ENCODE data around the gene COQ8A. TPM values are rescaled to one million over a fixed set of nuclear protein-coding genes. Genes with fewer than 3 reads are reported as not detected.

Gene COQ8A
- total and polyA plus RNA-seq, 2 experiments from 2014 or later = 8.3 to 8.7 TPM

GRCh38 chr1:226948480-226948879 lies 8.4 kb downstream of the COQ8A start:
- Histone ChIP-seq H3K9ac (no peak overlapping the region), H3K27ac (no peak overlapping the region), H3K9me2 (ENCODE audit: insufficient read depth) (no peaks in the 10 kb centered on the region), H3K9me3 (ENCODE audit: low read depth) (no peaks in the 10 kb centered on the region), H3K4me3 (no peak overlapping the region), H2AFZ (no peak overlapping the region), H3K27me3 (replicated peaks; ENCODE audit: insufficient read depth) (no peaks in the 10 kb centered on the region), H3K79me2 (ENCODE audit: insufficient read depth) (no peaks in the 10 kb centered on the region), H3K36me3 (ENCODE audit: low read depth) (no peaks in the 10 kb centered on the region), H4K20me1 (ENCODE audit: insufficient read depth) (no peaks in the 10 kb centered on the region), H3F3A (ENCODE audit: insufficient read depth) (no peaks in the 10 kb centered on the region), H3K4me1 (ENCODE audit: insufficient read depth) (no peaks in the 10 kb centered on the region), H3K4me2 (ENCODE audit: unreplicated experiment) (no peak overlapping the region)
- no peak for DNase-seq
- TF ChIP-seq EZH2 (IDR thresholded peaks at IDR 0.05; ENCODE audit: insufficient read depth, poor library complexity, severe bottlenecking) = no peak
- TF ChIP-seq EZH2phosphoT487 (IDR thresholded peaks at IDR 0.05; ENCODE audit: insufficient read depth, low read depth) = no peak
- WGBS, 2 experiments (ENCODE audit: low coverage in 1 of 2, low lambda C conversion rate in 2 of 2, missing lambda C conversion rate in 2 of 2) = 88 to 89% methylated on average over 6 of the region's 6 CpGs
- in situ Hi-C loops (cut with MboI) = no loop called here

- H3K9me2 ChIP-seq (ENCODE audit: insufficient read depth) = no peaks in the 10 kb centered on the region
- H3K4me3 ChIP-seq = no peak overlapping the region
- no peaks in the 10 kb centered on the region for H3K4me1 ChIP-seq (ENCODE audit: insufficient read depth)
- no peaks in the 10 kb centered on the region for H3K9me3 ChIP-seq (ENCODE audit: low read depth)
- no peak overlapping the region for H2AFZ ChIP-seq
- no peaks in the 10 kb centered on the region for H3F3A ChIP-seq (ENCODE audit: insufficient read depth)
- in situ Hi-C loops (cut with MboI) = no loop called here
- DNase-seq = no peak
- no peaks in the 10 kb centered on the region for H4K20me1 ChIP-seq (ENCODE audit: insufficient read depth)
- H3K36me3 ChIP-seq (ENCODE audit: low read depth) = no peaks in the 10 kb centered on the region
- H3K27me3 ChIP-seq (replicated peaks; ENCODE audit: insufficient read depth) = no peaks in the 10 kb centered on the region
- WGBS, 2 experiments (ENCODE audit: low coverage in 1 of 2, low lambda C conversion rate in 2 of 2, missing lambda C conversion rate in 2 of 2) = 87 to 89% methylated on average over 15 of the region's 15 CpGs
- no peaks in the 10 kb centered on the region for H3K79me2 ChIP-seq (ENCODE audit: insufficient read depth)
- H3K4me2 ChIP-seq (ENCODE audit: unreplicated experiment) = no peak overlapping the region
- no peak overlapping the region for H3K9ac ChIP-seq
- no peak for TF ChIP-seq EZH2 (IDR thresholded peaks at IDR 0.05; ENCODE audit: insufficient read depth, poor library complexity, severe bottlenecking)
- TF ChIP-seq EZH2phosphoT487 (IDR thresholded peaks at IDR 0.05; ENCODE audit: insufficient read depth, low read depth) = no peak
- H3K27ac ChIP-seq = no peak overlapping the region
These were observed 8.9 kb downstream of the COQ8A start for GRCh38 chr1:226948996-226949395.

- no peak overlapping the region for H3K4me2 ChIP-seq (ENCODE audit: unreplicated experiment)
- no peak overlapping the region for H2AFZ ChIP-seq
- H3K4me3 ChIP-seq = no peak overlapping the region
- no peaks in the 10 kb centered on the region for H4K20me1 ChIP-seq (ENCODE audit: insufficient read depth)
- no peaks in the 10 kb centered on the region for H3F3A ChIP-seq (ENCODE audit: insufficient read depth)
- H3K27ac ChIP-seq = no peak overlapping the region
- no peaks in the 10 kb centered on the region for H3K27me3 ChIP-seq (replicated peaks; ENCODE audit: insufficient read depth)
- no peaks in the 10 kb centered on the region for H3K79me2 ChIP-seq (ENCODE audit: insufficient read depth)
- no peak overlapping the region for H3K9ac ChIP-seq
- no peaks in the 10 kb centered on the region for H3K36me3 ChIP-seq (ENCODE audit: low read depth)
- TF ChIP-seq EZH2 (IDR thresholded peaks at IDR 0.05; ENCODE audit: insufficient read depth, poor library complexity, severe bottlenecking) = no peak
- no peak for TF ChIP-seq EZH2phosphoT487 (IDR thresholded peaks at IDR 0.05; ENCODE audit: insufficient read depth, low read depth)
- H3K4me1 ChIP-seq (ENCODE audit: insufficient read depth) = no peaks in the 10 kb centered on the region
- H3K9me3 ChIP-seq (ENCODE audit: low read depth) = no peaks in the 10 kb centered on the region
- DNase-seq = no peak
- WGBS, 2 experiments (ENCODE audit: low coverage in 1 of 2, low lambda C conversion rate in 2 of 2, missing lambda C conversion rate in 2 of 2) = 88 to 91% methylated on average over 3 of the region's 3 CpGs
- no peaks in the 10 kb centered on the region for H3K9me2 ChIP-seq (ENCODE audit: insufficient read depth)
- in situ Hi-C loops (cut with MboI) = no loop called here
These were observed 9.3 kb downstream of the COQ8A start for GRCh38 chr1:226949401-226949800.

GRCh38 chr1:226950316-226950715 lies 10.2 kb downstream of the COQ8A start:
- H3K9me2 ChIP-seq (ENCODE audit: insufficient read depth) = no peaks in the 10 kb centered on the region
- no peaks in the 10 kb centered on the region for H4K20me1 ChIP-seq (ENCODE audit: insufficient read depth)
- H3K79me2 ChIP-seq (ENCODE audit: insufficient read depth) = no peaks in the 10 kb centered on the region
- no peaks in the 10 kb centered on the region for H3F3A ChIP-seq (ENCODE audit: insufficient read depth)
- H3K36me3 ChIP-seq (ENCODE audit: low read depth) = no peaks in the 10 kb centered on the region
- no peaks in the 10 kb centered on the region for H3K4me1 ChIP-seq (ENCODE audit: insufficient read depth)
- DNase-seq = no peak
- H3K27ac ChIP-seq = no peak overlapping the region
- no peak overlapping the region for H3K4me2 ChIP-seq (ENCODE audit: unreplicated experiment)
- no peak overlapping the region for H3K9ac ChIP-seq
- no peak overlapping the region for H2AFZ ChIP-seq
- no peaks in the 10 kb centered on the region for H3K27me3 ChIP-seq (replicated peaks; ENCODE audit: insufficient read depth)
- no peaks in the 10 kb centered on the region for H3K9me3 ChIP-seq (ENCODE audit: low read depth)
- 68 to 83% methylated on average over 1 of the region's 1 CpG for WGBS, 2 experiments (ENCODE audit: low coverage in 1 of 2, low lambda C conversion rate in 2 of 2, missing lambda C conversion rate in 2 of 2)
- in situ Hi-C loops (cut with MboI) = no loop called here
- TF ChIP-seq EZH2phosphoT487 (IDR thresholded peaks at IDR 0.05; ENCODE audit: insufficient read depth, low read depth) (no peak), EZH2 (IDR thresholded peaks at IDR 0.05; ENCODE audit: insufficient read depth, poor library complexity, severe bottlenecking) (no peak)
- H3K4me3 ChIP-seq = no peak overlapping the region

GRCh38 chr1:226950871-226951270 lies 10.8 kb downstream of the COQ8A start:
- no peaks in the 10 kb centered on the region for H3K9me2 ChIP-seq (ENCODE audit: insufficient read depth)

More at GRCh38 chr1:226950871-226951270, 10.8 kb downstream of the COQ8A start:
- Histone ChIP-seq H2AFZ (no peak overlapping the region), H3K79me2 (ENCODE audit: insufficient read depth) (no peaks in the 10 kb centered on the region), H4K20me1 (ENCODE audit: insufficient read depth) (no peaks in the 10 kb centered on the region), H3K4me2 (ENCODE audit: unreplicated experiment) (no peak overlapping the region), H3K4me1 (ENCODE audit: insufficient read depth) (no peaks in the 10 kb centered on the region), H3K4me3 (no peak overlapping the region), H3K27me3 (replicated peaks; ENCODE audit: insufficient read depth) (no peaks in the 10 kb centered on the region), H3K36me3 (ENCODE audit: low read depth) (no peaks in the 10 kb centered on the region), H3K9ac (no peak overlapping the region), H3K27ac (no peak overlapping the region), H3F3A (ENCODE audit: insufficient read depth) (no peaks in the 10 kb centered on the region), H3K9me3 (ENCODE audit: low read depth) (no peaks in the 10 kb centered on the region)
- in situ Hi-C loops (cut with MboI) = no loop called here
- TF ChIP-seq EZH2 (IDR thresholded peaks at IDR 0.05; ENCODE audit: insufficient read depth, poor library complexity, severe bottlenecking) (no peak), EZH2phosphoT487 (IDR thresholded peaks at IDR 0.05; ENCODE audit: insufficient read depth, low read depth) (no peak)
- DNase-seq = no peak
- 61 to 62% methylated on average over 6 of the region's 6 CpGs for WGBS, 2 experiments (ENCODE audit: low coverage in 1 of 2, low lambda C conversion rate in 2 of 2, missing lambda C conversion rate in 2 of 2)
